AG08395 (cell line): ENCODE data around the gene RPL15.

ENCODE experiments used
- DNase-seq: peaks from one replicate; pipeline ENCODE4 v3.0.0; 2012; ENCODE audit warnings: mixed read lengths, low spot score

The RPL15 gene

GRCh38 chr3:23964537-23965235 lies 47.8 kb downstream of the RPL15 start:
- no peak for DNase-seq

DNA sequence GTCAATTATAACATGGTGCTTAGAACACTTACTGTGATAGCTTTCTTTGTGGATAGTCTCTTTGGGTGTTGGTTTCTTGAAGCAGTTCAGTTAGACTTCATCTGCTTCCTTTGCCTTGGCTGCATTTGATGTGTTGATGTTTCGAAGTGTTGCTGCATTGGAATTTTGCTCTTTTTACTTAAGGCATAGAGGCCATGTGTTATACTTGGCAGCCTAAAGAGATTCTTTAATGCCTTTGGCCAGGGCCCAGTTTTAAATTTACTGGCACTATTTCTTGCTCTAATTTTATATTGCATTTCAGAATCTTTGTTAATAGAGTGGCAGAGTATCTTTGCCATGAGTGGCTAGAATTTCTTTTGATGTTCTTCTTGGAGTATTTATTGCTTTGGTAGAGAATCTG lies 49.4 kb downstream of the RPL15 start:
- DNase-seq, result no peak

- no peak for DNase-seq
These were observed 51.7 kb downstream of the RPL15 start for GRCh38 chr3:23968463-23969184.

DNA sequence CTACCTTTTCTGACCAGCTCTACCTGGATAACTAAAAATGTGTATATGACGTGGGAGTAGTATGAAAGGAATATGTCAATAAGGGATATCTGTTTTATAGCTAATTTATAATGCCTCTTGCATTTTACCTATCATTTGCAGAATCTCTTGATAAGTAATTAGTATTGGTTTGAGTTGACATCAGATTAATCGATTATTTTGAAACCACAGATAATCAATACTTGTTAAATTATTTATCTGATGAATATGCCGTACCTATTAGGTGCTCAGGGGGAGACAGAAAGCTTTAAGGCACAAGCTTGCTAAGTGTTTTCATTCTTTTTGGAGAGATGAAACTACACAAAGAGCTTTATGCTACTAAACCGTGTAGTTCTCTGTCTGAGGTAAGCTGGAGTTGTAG lies 52.5 kb downstream of the RPL15 start:
- no peak for DNase-seq
